ENCODE measurements around the gene ROGDI.

GRCh38 chr16:4792951-4793513 lies 9.4 kb downstream of the ROGDI start:
- TF ChIP-seq CTCF (IDR thresholded peaks at IDR 0.05): no peak
- no peak for TF ChIP-seq POLR2A (IDR thresholded peaks at IDR 0.05)

Measured in adrenal gland (tissue), 5 donors.